Measurements from ENCODE around the gene C9orf72.

DNA sequence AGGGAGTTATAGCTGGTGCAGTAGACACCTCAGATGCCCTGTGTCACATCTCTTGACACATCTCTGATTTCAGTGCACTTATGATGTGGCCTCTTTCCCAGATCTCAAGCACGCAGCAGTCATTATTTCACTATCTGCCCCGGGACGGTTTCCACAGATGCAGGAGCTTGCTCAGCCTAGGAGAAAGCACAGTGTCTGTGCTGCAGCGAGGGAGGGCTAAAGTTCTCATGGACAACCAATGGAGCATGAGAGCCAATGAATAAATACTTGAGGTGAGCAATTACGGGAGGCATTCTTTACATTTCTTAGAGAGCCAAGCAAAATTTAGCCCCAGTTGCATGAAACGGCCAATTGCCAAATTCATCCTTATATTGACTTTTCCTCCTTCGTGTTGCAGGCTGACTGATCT lies 36.2 kb downstream of the C9orf72 start:
- TF ChIP-seq, protein P1, sequence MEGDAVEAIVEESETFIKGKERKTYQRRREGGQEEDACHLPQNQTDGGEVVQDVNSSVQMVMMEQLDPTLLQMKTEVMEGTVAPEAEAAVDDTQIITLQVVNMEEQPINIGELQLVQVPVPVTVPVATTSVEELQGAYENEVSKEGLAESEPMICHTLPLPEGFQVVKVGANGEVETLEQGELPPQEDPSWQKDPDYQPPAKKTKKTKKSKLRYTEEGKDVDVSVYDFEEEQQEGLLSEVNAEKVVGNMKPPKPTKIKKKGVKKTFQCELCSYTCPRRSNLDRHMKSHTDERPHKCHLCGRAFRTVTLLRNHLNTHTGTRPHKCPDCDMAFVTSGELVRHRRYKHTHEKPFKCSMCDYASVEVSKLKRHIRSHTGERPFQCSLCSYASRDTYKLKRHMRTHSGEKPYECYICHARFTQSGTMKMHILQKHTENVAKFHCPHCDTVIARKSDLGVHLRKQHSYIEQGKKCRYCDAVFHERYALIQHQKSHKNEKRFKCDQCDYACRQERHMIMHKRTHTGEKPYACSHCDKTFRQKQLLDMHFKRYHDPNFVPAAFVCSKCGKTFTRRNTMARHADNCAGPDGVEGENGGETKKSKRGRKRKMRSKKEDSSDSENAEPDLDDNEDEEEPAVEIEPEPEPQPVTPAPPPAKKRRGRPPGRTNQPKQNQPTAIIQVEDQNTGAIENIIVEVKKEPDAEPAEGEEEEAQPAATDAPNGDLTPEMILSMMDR (IDR thresholded peaks at IDR 0.05; ENCODE audit: insufficient read depth, low read length, poor library complexity, severe bottlenecking): no peak
- TF ChIP-seq EZH2phosphoT487 (conservative IDR thresholded peaks at IDR 0.05; ENCODE audit: low read length): no peak
